Measurements from ENCODE around the gene CTNNA3. TPM values are rescaled to one million over a fixed set of nuclear protein-coding genes. Genes with fewer than 3 reads are reported as not detected.
"Not testable (repeated sequence)": the region's sequence is repeated elsewhere in the genome, so short reads cannot be mapped to it uniquely, and the experiment has no call there.

Gene CTNNA3
- polyA plus RNA-seq, 1 donor from 2014 or later = 0.14 TPM

GRCh38 chr10:67723601-67724000 lies 27.6 kb upstream of the CTNNA3 start:
- no peak for TF ChIP-seq TAF1 (IDR thresholded peaks at IDR 0.05; ENCODE audit: low read depth)
- TF ChIP-seq, protein P1, sequence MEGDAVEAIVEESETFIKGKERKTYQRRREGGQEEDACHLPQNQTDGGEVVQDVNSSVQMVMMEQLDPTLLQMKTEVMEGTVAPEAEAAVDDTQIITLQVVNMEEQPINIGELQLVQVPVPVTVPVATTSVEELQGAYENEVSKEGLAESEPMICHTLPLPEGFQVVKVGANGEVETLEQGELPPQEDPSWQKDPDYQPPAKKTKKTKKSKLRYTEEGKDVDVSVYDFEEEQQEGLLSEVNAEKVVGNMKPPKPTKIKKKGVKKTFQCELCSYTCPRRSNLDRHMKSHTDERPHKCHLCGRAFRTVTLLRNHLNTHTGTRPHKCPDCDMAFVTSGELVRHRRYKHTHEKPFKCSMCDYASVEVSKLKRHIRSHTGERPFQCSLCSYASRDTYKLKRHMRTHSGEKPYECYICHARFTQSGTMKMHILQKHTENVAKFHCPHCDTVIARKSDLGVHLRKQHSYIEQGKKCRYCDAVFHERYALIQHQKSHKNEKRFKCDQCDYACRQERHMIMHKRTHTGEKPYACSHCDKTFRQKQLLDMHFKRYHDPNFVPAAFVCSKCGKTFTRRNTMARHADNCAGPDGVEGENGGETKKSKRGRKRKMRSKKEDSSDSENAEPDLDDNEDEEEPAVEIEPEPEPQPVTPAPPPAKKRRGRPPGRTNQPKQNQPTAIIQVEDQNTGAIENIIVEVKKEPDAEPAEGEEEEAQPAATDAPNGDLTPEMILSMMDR (IDR thresholded peaks at IDR 0.05; ENCODE audit: poor library complexity, severe bottlenecking) = no peak
- H3K79me2 ChIP-seq (replicated peaks; ENCODE audit: insufficient read depth, low read length) = no peaks in the 10 kb centered on the region
- no peak overlapping the region for H3K27ac ChIP-seq (ENCODE audit: low read length)
- H3K9me2 ChIP-seq (ENCODE audit: insufficient read depth, low read length) = no peaks in the 10 kb centered on the region
- H3K9me3 ChIP-seq (ENCODE audit: low read length) = no peaks in the 10 kb centered on the region
- H3F3A ChIP-seq (ENCODE audit: insufficient read depth, low read length, poor library complexity, severe bottlenecking) = no peaks in the 10 kb centered on the region
- H3K36me3 ChIP-seq (ENCODE audit: insufficient read depth, low read length) = no peaks in the 10 kb centered on the region
- H3K4me3 ChIP-seq (ENCODE audit: low read length) = no peak overlapping the region
- no peaks in the 10 kb centered on the region for H4K20me1 ChIP-seq (ENCODE audit: insufficient read depth)
- H3K4me2 ChIP-seq (ENCODE audit: low read length) = no peak overlapping the region
- H2AFZ ChIP-seq (ENCODE audit: low read depth, low read length) = no peak overlapping the region
- no peaks in the 10 kb centered on the region for H3K27me3 ChIP-seq (ENCODE audit: insufficient read depth, low read depth, low read length)
- H3K9ac ChIP-seq (ENCODE audit: low read length) = no peak overlapping the region

DNA sequence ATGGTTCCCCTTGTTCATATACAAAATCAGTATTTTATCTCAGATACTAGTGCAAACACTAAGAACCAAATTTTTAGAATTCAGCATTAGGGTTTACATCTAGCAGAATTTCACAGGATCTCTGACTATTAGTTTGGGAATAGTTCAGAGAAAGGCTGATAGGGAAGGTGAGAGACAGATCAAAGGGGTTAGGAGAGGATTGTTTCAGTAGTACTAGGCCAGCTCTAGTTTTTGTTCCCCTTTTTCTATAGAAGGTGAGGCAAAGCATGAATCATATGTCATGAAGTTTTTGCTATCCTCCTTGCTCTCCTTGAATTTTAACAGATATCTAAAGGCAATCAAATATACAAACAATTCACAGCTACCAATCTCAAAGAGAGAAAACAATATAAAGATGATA lies 26.1 kb upstream of the CTNNA3 start:
- Histone ChIP-seq H3K27ac (ENCODE audit: low read length) (no peak overlapping the region), H3K27me3 (ENCODE audit: insufficient read depth, low read depth, low read length) (no peaks in the 10 kb centered on the region), H4K20me1 (ENCODE audit: insufficient read depth) (no peaks in the 10 kb centered on the region), H3F3A (ENCODE audit: insufficient read depth, low read length, poor library complexity, severe bottlenecking) (no peaks in the 10 kb centered on the region), H3K4me2 (ENCODE audit: low read length) (no peak overlapping the region), H3K9me3 (ENCODE audit: low read length) (no peaks in the 10 kb centered on the region), H3K9me2 (ENCODE audit: insufficient read depth, low read length) (no peaks in the 10 kb centered on the region), H3K4me3 (ENCODE audit: low read length) (no peak overlapping the region), H2AFZ (ENCODE audit: low read depth, low read length) (no peak overlapping the region), H3K9ac (ENCODE audit: low read length) (no peak overlapping the region), H3K79me2 (replicated peaks; ENCODE audit: insufficient read depth, low read length) (no peaks in the 10 kb centered on the region), H3K36me3 (ENCODE audit: insufficient read depth, low read length) (no peaks in the 10 kb centered on the region)
- no peak for TF ChIP-seq REST (IDR thresholded peaks at IDR 0.05; ENCODE audit: borderline replicate concordance)
- no peak for TF ChIP-seq POLR2AphosphoS5 (IDR thresholded peaks at IDR 0.05)
- no peak for TF ChIP-seq MXI1 (conservative IDR thresholded peaks at IDR 0.05; ENCODE audit: poor library complexity, severe bottlenecking)

GRCh38 chr10:67716455-67716854 lies 20.5 kb upstream of the CTNNA3 start:
- not testable (repeated sequence) for H3F3A ChIP-seq (ENCODE audit: insufficient read depth, low read length, poor library complexity, severe bottlenecking); H3K4me3 ChIP-seq (ENCODE audit: low read length); H3K9ac ChIP-seq (ENCODE audit: low read length); H3K27me3 ChIP-seq (ENCODE audit: insufficient read depth, low read depth, low read length); H3K4me2 ChIP-seq (ENCODE audit: low read length); H3K79me2 ChIP-seq (replicated peaks; ENCODE audit: insufficient read depth, low read length); H3K9me3 ChIP-seq (ENCODE audit: low read length); H3K27ac ChIP-seq (ENCODE audit: low read length); H2AFZ ChIP-seq (ENCODE audit: low read depth, low read length); H3K36me3 ChIP-seq (ENCODE audit: insufficient read depth, low read length); H3K9me2 ChIP-seq (ENCODE audit: insufficient read depth, low read length); H4K20me1 ChIP-seq (ENCODE audit: insufficient read depth)

GRCh38 chr10:67705921-67706320 lies 9.9 kb upstream of the CTNNA3 start:
- H3K79me2 ChIP-seq (replicated peaks; ENCODE audit: insufficient read depth, low read length) = no peaks in the 10 kb centered on the region
- no peak overlapping the region for H3K9ac ChIP-seq (ENCODE audit: low read length)
- no peak overlapping the region for H3K4me3 ChIP-seq (ENCODE audit: low read length)
- no peaks in the 10 kb centered on the region for H3K27me3 ChIP-seq (ENCODE audit: insufficient read depth, low read depth, low read length)
- H3K9me2 ChIP-seq (ENCODE audit: insufficient read depth, low read length) = no peaks in the 10 kb centered on the region
- H3K4me2 ChIP-seq (ENCODE audit: low read length) = no peak overlapping the region
- no peaks in the 10 kb centered on the region for H3K36me3 ChIP-seq (ENCODE audit: insufficient read depth, low read length)
- H3K9me3 ChIP-seq (ENCODE audit: low read length) = no peaks in the 10 kb centered on the region
- no peaks in the 10 kb centered on the region for H4K20me1 ChIP-seq (ENCODE audit: insufficient read depth)
- no peak overlapping the region for H3K27ac ChIP-seq (ENCODE audit: low read length)
- no peaks in the 10 kb centered on the region for H3F3A ChIP-seq (ENCODE audit: insufficient read depth, low read length, poor library complexity, severe bottlenecking)
- no peak overlapping the region for H2AFZ ChIP-seq (ENCODE audit: low read depth, low read length)
- TF ChIP-seq SMC3 (conservative IDR thresholded peaks at IDR 0.05; ENCODE audit: poor library complexity) (no peak), REST (IDR thresholded peaks at IDR 0.05; ENCODE audit: borderline replicate concordance) (no peak), EZH2 (IDR thresholded peaks at IDR 0.05; ENCODE audit: borderline replicate concordance, insufficient read depth, low read length, poor library complexity, severe bottlenecking) (no peak), MXI1 (conservative IDR thresholded peaks at IDR 0.05; ENCODE audit: poor library complexity, severe bottlenecking) (no peak), RAD21 (conservative IDR thresholded peaks at IDR 0.05) (no peak), TAF1 (IDR thresholded peaks at IDR 0.05; ENCODE audit: low read depth) (no peak)
